DOHH2 (cell line): ENCODE measurements around the gene TAF1A.

Experiments
- H3F3A ChIP-seq: fragments of 200-600 bp; sonication (generic), shearing (Covaris generic); 2 replicates; pipeline ENCODE4 v1.6.0; 2016; ENCODE audit warnings: antibody characterized with exemption, mild to moderate bottlenecking; ENCODE audit not compliant: control insufficient read depth, insufficient read depth
- H3K27ac ChIP-seq: fragments of 200-600 bp; sonication (generic); 2 replicates; pipeline ENCODE4 v1.5.1; 2014; ENCODE audit warnings: low read depth, mild to moderate bottlenecking, low read length, moderate library complexity
- H3K27me3 ChIP-seq: fragments of 200-600 bp; sonication (generic); 2 replicates; pipeline ENCODE4 v1.6.1; 2014; ENCODE audit warnings: mild to moderate bottlenecking, low read length, mixed read lengths; ENCODE audit not compliant: control insufficient read depth
- H3K36me3 ChIP-seq: fragments of 200-600 bp; sonication (generic); 2 replicates; pipeline ENCODE4 v1.6.1; 2014; ENCODE audit warnings: mild to moderate bottlenecking, low read length, moderate library complexity, mixed read lengths; ENCODE audit not compliant: control insufficient read depth
- H3K4me1 ChIP-seq: fragments of 200-600 bp; sonication (generic); 2 replicates; pipeline ENCODE4 v1.6.1; 2014; ENCODE audit warnings: mild to moderate bottlenecking, low read length, mixed read lengths; ENCODE audit not compliant: control insufficient read depth
- H3K4me2 ChIP-seq: fragments of 200-600 bp; sonication (generic); 2 replicates; pipeline ENCODE4 v1.6.0; 2014; ENCODE audit warnings: mild to moderate bottlenecking, low read length, moderate library complexity
- H3K4me3 ChIP-seq: fragments of 200-600 bp; sonication (generic); 2 replicates; pipeline ENCODE4 v1.5.1; 2014; ENCODE audit warnings: mild to moderate bottlenecking, low read length, mixed read lengths
- H3K79me2 ChIP-seq: fragments of 200-600 bp; sonication (generic); 2 replicates; pipeline ENCODE4 v1.6.1; 2014; ENCODE audit warnings: mild to moderate bottlenecking, low read length, mixed read lengths; ENCODE audit not compliant: control insufficient read depth
- H3K9me2 ChIP-seq: fragments of 200-600 bp; sonication (generic); replicated peaks from 2 replicates; pipeline ENCODE4 v1.6.1; 2014; ENCODE audit warnings: mild to moderate bottlenecking, low read length, mixed read lengths; ENCODE audit not compliant: control insufficient read depth
- H3K9me3 ChIP-seq: fragments of 200-600 bp; sonication (generic); 2 replicates; pipeline ENCODE4 v1.6.1; 2014; ENCODE audit warnings: antibody characterized with exemption, low read length, mixed read lengths; ENCODE audit not compliant: control insufficient read depth, insufficient read depth
- H4K20me1 ChIP-seq: fragments of 200-600 bp; sonication (generic); 2 replicates; pipeline ENCODE4 v1.6.0; 2014; ENCODE audit warnings: low read depth, mild to moderate bottlenecking, antibody characterized with exemption, low read length, moderate library complexity; ENCODE audit not compliant: control insufficient read depth, insufficient read depth
- CTCF ChIP-seq: fragments of 200-600 bp; sonication (generic); IDR thresholded peaks from one replicate; pipeline ENCODE4 v1.5.1; 2014; ENCODE audit warnings: antibody characterized with exemption, mild to moderate bottlenecking, low read depth, low read length; ENCODE audit not compliant: poor library complexity, severe bottlenecking
- EZH2phosphoT487 ChIP-seq: fragments of 200-600 bp; sonication (generic); IDR thresholded peaks from 2 replicates; pipeline ENCODE4 v1.6.1; 2017; ENCODE audit warnings: borderline replicate concordance, mild to moderate bottlenecking, antibody characterized with exemption, low read length, moderate library complexity, mixed read lengths

Gene TAF1A

GRCh38 chr1:222589462-222590302, at the start of gene TAF1A:
TSS of gene TAF1A (minus strand) at chr1:222589933.
- no peaks in the 10 kb centered on the region for H3K27me3 ChIP-seq
- H3K27ac ChIP-seq: peak within 1 kb of the TSS; percentile 41; the same call in 1 of the 2 replicates
- peaks cover 48% of the 10 kb centered on the region for H3K79me2 ChIP-seq
- peaks cover 30% of the 10 kb centered on the region for H3K36me3 ChIP-seq
- peak within 1 kb of the TSS; percentile 99 for H3K4me2 ChIP-seq
- peak within 1 kb of the TSS; percentile 95 for H3K4me3 ChIP-seq
- no peaks in the 10 kb centered on the region for H3K9me3 ChIP-seq
- peaks cover 31% of the 10 kb centered on the region for H3K4me1 ChIP-seq
- H4K20me1 ChIP-seq: no peaks in the 10 kb centered on the region
- no peaks in the 10 kb centered on the region for H3K9me2 ChIP-seq
- no peaks in the 10 kb centered on the region for H3F3A ChIP-seq
- no peak for TF ChIP-seq EZH2phosphoT487
- no peak for TF ChIP-seq CTCF

GRCh38 chr1:222634180-222635013, 44.7 kb upstream of the TAF1A start:
- no peaks in the 10 kb centered on the region for H4K20me1 ChIP-seq
- H3F3A ChIP-seq: no peaks in the 10 kb centered on the region
- H3K27ac ChIP-seq: no peak overlapping the region
- no peaks in the 10 kb centered on the region for H3K4me1 ChIP-seq
- H3K27me3 ChIP-seq: no peaks in the 10 kb centered on the region
- H3K4me3 ChIP-seq: no peak overlapping the region
- TF ChIP-seq CTCF (peak; percentile 84), EZH2phosphoT487 (no peak)
- peaks cover 12% of the 10 kb centered on the region for H3K36me3 ChIP-seq
- H3K9me3 ChIP-seq: no peaks in the 10 kb centered on the region
- no peaks in the 10 kb centered on the region for H3K79me2 ChIP-seq
- no peaks in the 10 kb centered on the region for H3K9me2 ChIP-seq
- no peak overlapping the region for H3K4me2 ChIP-seq

GRCh38 chr1:222632749-222633148, 43.0 kb upstream of the TAF1A start:
- Histone ChIP-seq H3K9me2 (no peaks in the 10 kb centered on the region), H3K4me3 (no peak overlapping the region), H3K36me3 (peaks cover 16% of the 10 kb centered on the region), H3F3A (no peaks in the 10 kb centered on the region), H3K9me3 (no peaks in the 10 kb centered on the region), H3K27me3 (no peaks in the 10 kb centered on the region), H3K27ac (no peak overlapping the region), H4K20me1 (no peaks in the 10 kb centered on the region), H3K79me2 (no peaks in the 10 kb centered on the region), H3K4me2 (no peak overlapping the region), H3K4me1 (no peaks in the 10 kb centered on the region)
- TF ChIP-seq CTCF (no peak), EZH2phosphoT487 (no peak)
